Measurements from ENCODE around the gene CSRNP3. TPM values are rescaled to one million over a fixed set of nuclear protein-coding genes. Genes with fewer than 3 reads are reported as not detected.

Gene CSRNP3
- total RNA-seq, 1 donor from 2014 or later, result 14.6 TPM

GRCh38 chr2:165497659-165498317, 28.3 kb downstream of the CSRNP3 start:
- TF ChIP-seq CTCF (IDR thresholded peaks at IDR 0.05; ENCODE audit: unreplicated experiment), result no peak
- no peak overlapping the region for H3K4me3 Mint-ChIP-seq (ENCODE audit: unreplicated experiment)
- H3K36me3 Mint-ChIP-seq (ENCODE audit: low read depth, unreplicated experiment), result peaks cover 9% of the 10 kb centered on the region
- no peaks in the 10 kb centered on the region for H3K4me1 Mint-ChIP-seq (ENCODE audit: unreplicated experiment)
- H3K27me3 Mint-ChIP-seq (ENCODE audit: unreplicated experiment), result no peaks in the 10 kb centered on the region
- no peak overlapping the region for H3K27ac Mint-ChIP-seq (ENCODE audit: unreplicated experiment)
- H3K9me3 Mint-ChIP-seq (ENCODE audit: unreplicated experiment), result no peaks in the 10 kb centered on the region
- DNase-seq (ENCODE audit: low spot score), result no peak

- no peak overlapping the region for H3K27ac Mint-ChIP-seq (ENCODE audit: unreplicated experiment)
- DNase-seq (ENCODE audit: low spot score), result no peak
- no peak overlapping the region for H3K4me3 Mint-ChIP-seq (ENCODE audit: unreplicated experiment)
- no peaks in the 10 kb centered on the region for H3K4me1 Mint-ChIP-seq (ENCODE audit: unreplicated experiment)
- H3K36me3 Mint-ChIP-seq (ENCODE audit: low read depth, unreplicated experiment), result peaks cover 9% of the 10 kb centered on the region
- TF ChIP-seq CTCF (IDR thresholded peaks at IDR 0.05; ENCODE audit: unreplicated experiment), result no peak
- H3K9me3 Mint-ChIP-seq (ENCODE audit: unreplicated experiment), result no peaks in the 10 kb centered on the region
- H3K27me3 Mint-ChIP-seq (ENCODE audit: unreplicated experiment), result no peaks in the 10 kb centered on the region
Measured at GRCh38 chr2:165499131-165499530, 29.6 kb downstream of the CSRNP3 start.

GRCh38 chr2:165500001-165500400, 30.5 kb downstream of the CSRNP3 start:
- H3K27me3 Mint-ChIP-seq (ENCODE audit: unreplicated experiment), result no peaks in the 10 kb centered on the region
- H3K4me1 Mint-ChIP-seq (ENCODE audit: unreplicated experiment), result no peaks in the 10 kb centered on the region
- H3K36me3 Mint-ChIP-seq (ENCODE audit: low read depth, unreplicated experiment), result peaks cover 9% of the 10 kb centered on the region
- no peak for TF ChIP-seq CTCF (IDR thresholded peaks at IDR 0.05; ENCODE audit: unreplicated experiment)
- no peak overlapping the region for H3K27ac Mint-ChIP-seq (ENCODE audit: unreplicated experiment)
- DNase-seq (ENCODE audit: low spot score), result no peak
- no peak overlapping the region for H3K4me3 Mint-ChIP-seq (ENCODE audit: unreplicated experiment)
- H3K9me3 Mint-ChIP-seq (ENCODE audit: unreplicated experiment), result no peaks in the 10 kb centered on the region

GRCh38 chr2:165500816-165501215, 31.3 kb downstream of the CSRNP3 start:
- H3K4me3 Mint-ChIP-seq (ENCODE audit: unreplicated experiment), result no peak overlapping the region
- TF ChIP-seq CTCF (IDR thresholded peaks at IDR 0.05; ENCODE audit: unreplicated experiment), result no peak
- H3K4me1 Mint-ChIP-seq (ENCODE audit: unreplicated experiment), result no peaks in the 10 kb centered on the region
- H3K27ac Mint-ChIP-seq (ENCODE audit: unreplicated experiment), result no peak overlapping the region
- DNase-seq (ENCODE audit: low spot score), result no peak
- no peaks in the 10 kb centered on the region for H3K27me3 Mint-ChIP-seq (ENCODE audit: unreplicated experiment)
- H3K36me3 Mint-ChIP-seq (ENCODE audit: low read depth, unreplicated experiment), result peaks cover 10% of the 10 kb centered on the region
- no peaks in the 10 kb centered on the region for H3K9me3 Mint-ChIP-seq (ENCODE audit: unreplicated experiment)

GRCh38 chr2:165505514-165505913, 36.0 kb downstream of the CSRNP3 start:
- Mint-ChIP-seq H3K4me1 (ENCODE audit: unreplicated experiment) (no peaks in the 10 kb centered on the region), H3K4me3 (ENCODE audit: unreplicated experiment) (no peak overlapping the region), H3K36me3 (ENCODE audit: low read depth, unreplicated experiment) (peaks cover 6% of the 10 kb centered on the region), H3K27me3 (ENCODE audit: unreplicated experiment) (peaks cover 2% of the 10 kb centered on the region), H3K27ac (ENCODE audit: unreplicated experiment) (no peak overlapping the region), H3K9me3 (ENCODE audit: unreplicated experiment) (no peaks in the 10 kb centered on the region)
- no peak for TF ChIP-seq CTCF (IDR thresholded peaks at IDR 0.05; ENCODE audit: unreplicated experiment)
- DNase-seq (ENCODE audit: low spot score), result no peak
